GM20431 (cell line): ENCODE results near the gene PMEL.
"Not testable (repeated sequence)": the region's sequence is repeated elsewhere in the genome, so short reads cannot be mapped to it uniquely, and the experiment has no call there.

Experiments
- in situ Hi-C: fragments of 300-500 bp; cut with MseI, MboI; formaldehyde crosslinking; loops from one replicate; pipeline ENCODE4 v1.15.0; 2020; ENCODE audit warnings: low sequenced_read_pairs; ENCODE audit not compliant: unreplicated experiment

The PMEL gene

DNA sequence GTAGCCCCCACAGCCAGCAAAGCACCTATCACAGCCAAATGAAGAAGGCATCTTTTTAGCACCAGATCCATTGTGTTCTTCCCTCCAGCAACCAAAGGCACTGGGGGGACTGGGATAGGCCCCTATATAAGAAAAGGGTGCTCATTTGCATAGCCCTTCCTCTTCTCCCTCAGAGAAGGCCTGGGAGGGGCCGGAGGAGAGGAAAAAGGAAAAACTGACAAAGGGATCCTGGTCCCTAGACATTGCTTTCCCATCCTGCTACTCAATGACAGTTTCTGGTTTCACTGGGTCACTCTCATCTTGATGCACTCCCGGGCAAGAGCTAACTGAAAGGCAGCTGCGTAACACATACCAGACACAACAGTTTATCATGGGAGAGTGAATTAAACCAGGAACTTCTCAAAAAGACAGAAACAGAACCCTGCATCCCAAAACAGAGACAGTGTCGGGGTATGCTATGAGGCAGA lies at the start of gene PMEL:
Gene PMEL (minus strand): TSS at position 102 of the 467 bp plus-strand sequence. CDS start 31 bp downstream, at position 71.
- in situ Hi-C loops, result no loop called here

DNA sequence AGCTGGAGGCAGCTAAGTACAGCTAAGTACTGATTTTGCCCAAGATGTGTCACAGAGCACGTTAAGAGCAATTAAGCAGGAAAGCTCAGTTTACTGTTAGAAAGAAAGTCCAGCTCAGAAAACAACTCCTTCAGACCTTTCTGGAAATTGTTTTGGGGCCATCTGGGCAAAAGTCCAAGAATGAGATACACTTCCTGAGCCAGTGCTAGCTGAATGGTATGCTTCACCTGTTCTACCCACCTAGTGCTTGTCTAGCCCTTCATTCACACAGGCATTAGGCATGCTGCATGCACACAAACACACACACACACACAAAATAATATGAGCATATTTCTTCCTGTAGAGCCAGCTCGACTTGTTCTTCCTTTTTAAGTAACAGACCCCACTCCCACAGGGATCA lies 48.4 kb upstream of the PMEL start:
- in situ Hi-C loops, result no loop called here

DNA sequence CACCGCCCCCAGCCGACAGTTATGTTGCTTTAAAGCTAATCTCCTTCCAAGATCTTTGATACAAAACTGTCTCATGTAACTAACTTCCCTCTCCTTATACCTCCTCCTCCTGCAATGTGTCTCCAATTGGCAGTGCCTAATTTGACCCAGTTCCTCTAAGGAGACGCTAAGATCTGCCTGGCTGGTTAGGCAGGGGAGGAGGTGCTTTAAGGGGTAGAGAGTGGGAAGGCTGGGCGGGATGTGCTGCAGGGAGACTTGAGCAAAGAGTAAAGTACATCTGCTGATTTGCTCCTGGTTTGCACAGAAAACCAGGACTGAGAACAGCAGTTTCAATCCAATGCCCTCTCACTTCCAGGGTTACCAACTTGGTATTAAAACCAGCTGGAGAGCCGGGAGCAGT lies 47.6 kb upstream of the PMEL start:
- in situ Hi-C loops, result no loop called here

DNA sequence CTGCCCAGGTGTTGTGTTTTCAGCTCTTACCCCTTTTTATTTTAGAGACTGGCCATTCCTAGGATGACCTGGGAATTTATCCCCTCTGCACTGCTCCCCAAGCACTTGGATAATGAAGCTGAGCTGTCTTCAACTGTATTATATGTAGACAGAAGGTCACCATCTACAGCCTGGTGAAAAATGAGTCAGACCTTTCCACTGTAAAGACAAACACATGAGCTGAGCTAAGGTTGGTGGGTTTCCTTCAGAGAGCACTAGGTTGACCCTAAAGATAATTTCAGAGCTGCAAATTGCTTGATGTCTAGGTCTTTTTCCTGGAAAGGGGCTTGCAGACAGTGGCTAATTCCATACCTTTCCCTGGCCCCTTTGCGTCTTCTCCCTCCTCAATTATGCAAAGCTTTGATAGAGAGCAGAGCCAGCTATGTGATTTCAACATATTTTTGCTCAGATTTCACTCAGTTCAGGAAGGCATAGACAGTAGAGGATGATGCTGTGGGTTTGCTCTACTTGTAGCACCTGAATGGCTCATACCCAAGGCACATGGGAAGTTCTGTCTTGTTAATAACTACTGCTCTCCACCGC lies 45.8 kb upstream of the PMEL start:
- in situ Hi-C loops, result no loop called here

DNA sequence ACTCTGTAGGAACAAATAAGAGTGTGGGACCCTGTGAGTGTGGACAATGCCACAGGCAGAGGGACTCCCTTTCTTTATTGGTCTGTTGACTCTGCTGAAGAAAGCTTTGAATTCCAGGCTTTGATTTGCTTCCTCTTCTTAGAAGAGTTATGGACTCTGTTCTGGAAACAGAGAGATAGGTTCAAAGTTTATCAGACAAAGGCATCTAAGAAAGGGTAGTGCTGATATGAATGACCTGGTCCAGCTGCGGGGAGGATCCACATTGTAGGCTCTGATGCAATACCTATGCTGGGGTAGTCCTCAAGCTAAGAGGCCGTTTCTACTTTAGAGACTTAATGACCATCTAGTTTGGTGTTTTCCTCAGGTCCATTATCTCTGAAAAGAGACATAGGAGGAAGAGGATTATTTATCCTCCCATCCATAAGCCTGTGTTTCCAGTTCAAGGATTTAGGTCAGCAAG lies 44.3 kb upstream of the PMEL start:
- in situ Hi-C loops, result no loop called here

DNA sequence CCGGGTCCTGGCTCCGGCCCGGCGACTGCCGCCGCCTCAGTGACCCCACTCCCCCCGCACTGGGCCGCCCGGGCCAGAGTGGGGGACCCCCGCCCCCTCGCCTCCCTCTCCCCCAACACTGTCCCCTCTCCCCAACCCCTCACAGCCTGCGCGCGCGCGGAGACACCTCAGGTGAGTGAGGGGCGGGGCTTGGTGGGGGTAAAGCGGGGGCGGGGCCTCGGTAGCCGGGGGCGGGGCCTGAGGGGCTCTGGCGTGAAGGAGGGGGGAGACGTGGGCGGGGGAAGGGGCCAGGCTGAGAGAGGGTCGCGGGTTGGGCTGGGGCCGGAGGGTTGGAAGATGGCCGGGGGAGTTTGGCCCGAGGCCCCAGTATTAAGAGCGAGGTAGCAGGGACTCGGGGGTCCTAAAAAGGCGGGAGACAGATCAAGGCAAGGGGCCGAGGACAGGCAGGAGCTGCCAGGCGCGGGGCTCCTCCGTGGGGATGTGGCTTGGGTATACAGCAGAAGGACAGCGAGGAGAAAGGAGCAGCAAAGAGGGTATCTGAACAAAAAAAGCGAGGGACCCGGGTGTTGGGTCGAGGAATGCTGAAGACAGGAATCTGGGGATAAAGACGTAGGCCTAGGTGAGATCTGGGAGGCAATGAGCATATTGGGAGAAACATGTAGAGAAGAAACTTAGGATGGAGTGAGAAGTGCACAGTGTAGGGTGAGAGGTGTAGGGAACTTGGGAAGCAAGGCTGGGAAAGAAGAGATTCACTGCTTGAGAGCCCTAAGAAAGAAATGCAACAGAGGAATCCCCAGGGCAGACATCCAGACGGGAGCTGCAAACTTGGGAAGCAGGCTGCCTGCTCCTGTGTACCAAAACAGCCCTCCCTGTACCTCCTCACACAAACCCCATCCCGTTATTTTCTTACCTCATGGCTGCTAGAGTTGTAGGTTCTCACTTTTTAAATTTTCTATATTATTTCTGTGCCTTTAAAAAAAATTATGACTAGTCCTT lies 42.0 kb upstream of the PMEL start:
- in situ Hi-C loops, result no loop called here

DNA sequence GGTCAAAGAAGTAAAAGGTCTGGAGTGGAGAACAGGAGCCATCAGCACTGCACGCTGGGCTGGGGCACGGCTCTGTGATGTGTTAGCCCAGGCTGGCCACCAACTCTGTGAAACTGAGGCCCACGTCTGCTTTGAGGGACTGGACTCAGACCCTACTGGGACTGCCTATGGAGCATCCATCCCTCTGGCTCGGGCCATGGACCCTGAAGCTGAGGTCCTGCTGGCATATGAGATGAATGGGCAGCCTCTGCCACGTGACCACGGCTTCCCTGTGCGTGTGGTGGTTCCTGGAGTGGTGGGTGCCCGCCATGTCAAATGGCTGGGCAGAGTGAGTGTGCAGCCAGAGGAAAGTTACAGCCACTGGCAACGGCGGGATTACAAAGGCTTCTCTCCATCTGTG lies 38.4 kb upstream of the PMEL start:
- in situ Hi-C loops, result no loop called here

DNA sequence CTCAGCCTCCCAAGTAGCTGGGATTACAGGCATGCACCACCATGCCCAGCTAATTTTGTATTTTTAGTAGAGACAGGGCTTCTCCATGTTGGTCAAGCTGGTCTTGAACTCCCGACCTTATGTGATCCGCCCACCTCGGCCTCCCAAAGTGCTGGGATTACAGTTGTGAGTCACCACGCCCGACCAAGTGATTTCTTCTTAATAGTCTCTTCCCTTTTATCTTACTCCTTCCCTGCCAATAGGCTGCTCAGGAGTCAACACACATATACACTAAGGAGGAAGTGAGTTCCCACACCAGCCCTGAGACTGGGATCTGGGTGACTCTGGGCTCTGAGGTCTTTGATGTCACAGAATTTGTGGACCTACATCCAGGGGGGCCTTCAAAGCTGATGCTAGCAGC lies 37.5 kb upstream of the PMEL start:
- in situ Hi-C loops, result not testable (repeated sequence)

DNA sequence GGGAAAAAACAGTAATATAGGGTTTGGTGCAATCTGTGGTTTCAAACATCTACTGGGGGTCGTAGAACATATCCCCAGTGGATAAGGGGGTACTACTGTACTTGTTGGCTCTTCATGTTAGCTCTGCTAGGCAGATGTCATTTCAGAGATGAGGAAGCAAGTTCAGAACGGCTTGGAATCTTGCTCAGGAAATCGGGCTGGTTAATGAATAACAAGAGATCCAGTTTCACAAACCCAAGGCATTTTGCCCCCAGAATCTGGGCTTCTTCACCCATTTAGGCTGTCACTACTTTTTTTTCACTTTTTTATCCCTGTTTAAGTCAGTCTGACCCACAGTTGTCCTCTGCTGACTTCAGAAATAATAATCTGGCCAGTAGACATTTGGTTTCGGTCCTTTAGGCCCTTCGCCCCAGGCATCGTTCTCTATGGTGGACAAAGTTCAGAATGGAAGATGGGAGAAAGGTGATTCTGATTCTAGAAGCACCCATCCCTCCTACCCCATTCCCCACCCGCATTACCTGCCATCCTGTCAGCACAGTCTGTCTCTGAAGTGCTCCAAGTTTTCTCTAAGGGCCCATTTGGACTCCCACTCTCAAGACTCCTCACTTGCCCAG lies 35.8 kb upstream of the PMEL start:
- in situ Hi-C loops, result no loop called here

DNA sequence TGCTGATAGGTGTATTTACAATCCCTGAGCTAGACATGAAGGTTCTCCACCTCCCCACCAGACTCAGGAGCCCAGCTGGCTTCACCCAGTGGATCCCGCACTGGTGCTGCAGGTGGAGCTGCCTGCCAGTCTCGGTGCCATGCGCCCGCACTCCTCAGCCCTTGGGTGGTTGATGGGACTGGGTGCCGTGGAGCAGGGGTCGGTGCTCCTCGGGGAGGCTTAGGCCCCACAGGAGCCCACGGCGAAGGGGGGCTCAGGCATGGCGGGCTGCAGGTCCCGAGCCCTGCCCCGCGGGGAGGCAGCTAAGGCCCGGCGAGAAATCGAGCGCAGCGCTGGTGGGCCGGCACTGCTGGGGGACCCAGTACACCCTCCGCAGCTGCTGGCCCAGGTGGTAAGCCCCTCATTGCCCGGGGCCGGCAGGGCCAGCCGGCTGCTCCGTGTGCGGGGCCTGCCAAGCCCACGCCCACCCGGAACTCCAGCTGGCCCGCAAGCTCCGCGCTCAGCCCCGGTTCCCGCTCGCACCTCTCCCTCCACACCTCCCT lies 34.2 kb upstream of the PMEL start:
- in situ Hi-C loops, result not testable (repeated sequence)

DNA sequence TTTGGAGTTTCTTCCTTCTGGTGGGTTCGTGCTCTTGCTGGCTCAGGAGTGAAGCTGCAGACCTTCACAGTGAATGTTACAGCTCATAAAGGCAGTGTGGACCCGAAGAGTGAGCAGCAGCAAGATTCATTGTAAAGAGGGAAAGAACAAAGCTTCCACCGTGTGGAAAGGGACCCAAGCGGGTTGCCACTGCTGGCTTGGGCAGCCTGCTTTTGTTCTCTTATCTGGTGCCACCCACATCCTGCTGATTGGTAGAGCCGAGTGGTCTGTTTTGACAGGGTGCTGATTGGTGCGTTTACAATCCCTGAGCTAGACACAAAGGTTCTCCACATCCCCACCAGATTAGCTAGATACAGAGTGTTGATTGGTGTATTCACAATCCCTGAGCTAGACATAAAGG lies 33.7 kb upstream of the PMEL start:
- in situ Hi-C loops, result not testable (repeated sequence)

DNA sequence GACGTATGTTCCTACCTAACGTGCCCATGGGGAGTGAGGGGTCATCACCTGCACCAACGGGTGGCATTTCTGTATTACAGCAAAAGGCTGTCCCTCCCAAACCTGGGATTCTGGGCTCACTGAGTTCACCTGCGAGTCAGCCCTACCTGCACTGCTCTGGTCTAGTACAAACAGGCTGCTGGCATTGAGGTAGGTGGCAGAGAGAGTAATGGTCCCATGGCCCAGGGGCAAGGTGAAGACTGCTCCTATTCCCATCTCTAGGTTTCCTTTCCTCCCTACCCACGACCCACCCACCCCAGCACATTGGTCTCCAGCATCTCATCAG lies 31.7 kb upstream of the PMEL start:
- in situ Hi-C loops, result no loop called here

DNA sequence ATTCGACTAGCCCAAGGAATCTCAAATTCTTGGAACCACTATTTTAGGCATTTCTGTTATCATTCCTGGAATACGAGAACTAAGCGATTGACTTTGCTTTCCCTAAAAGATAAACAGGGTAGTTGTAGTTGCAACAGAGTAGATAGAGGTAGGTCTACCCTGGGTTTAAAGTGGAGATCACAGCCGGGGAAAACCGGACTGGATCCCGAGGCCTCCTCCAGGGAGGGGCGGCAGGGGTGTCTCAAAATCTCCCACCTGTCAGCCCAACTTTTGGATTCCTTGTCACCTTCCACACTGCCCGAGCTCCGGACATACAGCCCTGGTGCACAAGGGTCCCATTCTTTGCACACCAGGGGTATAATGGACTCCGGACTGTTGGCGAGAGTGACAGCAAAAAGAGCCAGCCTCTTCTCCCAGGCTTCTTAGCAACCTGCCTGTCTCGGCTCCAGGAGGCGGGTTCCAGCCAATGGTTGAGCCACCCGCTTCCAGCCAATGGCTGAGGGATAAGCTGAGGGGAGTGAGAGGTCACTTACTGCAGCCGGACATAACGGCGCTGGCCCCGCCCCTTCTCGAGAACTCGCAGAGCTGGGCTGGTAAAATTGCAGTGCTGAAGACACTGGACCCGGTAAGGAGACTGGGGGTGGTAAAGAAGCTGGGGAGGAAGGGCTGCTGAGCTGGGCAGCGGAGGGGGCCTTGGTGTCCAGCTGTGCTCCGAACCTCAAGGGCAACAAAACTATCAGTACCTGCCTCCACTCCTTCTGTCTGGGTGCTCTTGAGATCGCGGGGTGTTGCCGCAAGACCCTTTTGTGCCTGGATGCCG lies 31.1 kb upstream of the PMEL start, which contains the start of gene SUOX:
Gene SUOX (plus strand): TSS at position 562 of the 820 bp plus-strand sequence. CDS start 4,946 bp downstream, outside the sequence.
- in situ Hi-C loops, result no loop called here

DNA sequence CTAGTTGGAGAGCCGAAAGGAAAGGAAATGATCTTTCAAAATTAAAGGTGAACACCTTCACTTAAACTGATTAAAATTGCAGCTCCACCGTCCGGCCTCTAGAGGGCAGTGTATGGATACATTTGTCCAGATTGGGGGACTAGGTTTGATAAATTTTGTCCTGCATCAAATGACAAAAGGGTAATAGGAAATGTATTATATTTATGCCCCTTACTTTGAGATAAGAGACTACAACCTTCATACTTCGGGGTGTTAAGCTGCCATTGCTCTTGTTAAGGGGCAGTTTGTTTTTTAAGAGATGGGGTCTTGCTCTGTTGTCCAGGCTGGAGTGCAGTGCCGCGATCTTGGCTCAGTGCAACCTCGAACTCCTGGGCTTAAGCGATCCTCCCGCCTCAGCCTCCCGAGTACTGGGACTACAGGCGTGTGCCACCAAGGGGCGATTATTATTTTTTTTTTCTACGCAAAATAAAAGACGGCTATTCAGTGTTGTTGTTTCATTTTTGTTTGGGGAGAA lies 30.4 kb upstream of the PMEL start:
- in situ Hi-C loops, result no loop called here

DNA sequence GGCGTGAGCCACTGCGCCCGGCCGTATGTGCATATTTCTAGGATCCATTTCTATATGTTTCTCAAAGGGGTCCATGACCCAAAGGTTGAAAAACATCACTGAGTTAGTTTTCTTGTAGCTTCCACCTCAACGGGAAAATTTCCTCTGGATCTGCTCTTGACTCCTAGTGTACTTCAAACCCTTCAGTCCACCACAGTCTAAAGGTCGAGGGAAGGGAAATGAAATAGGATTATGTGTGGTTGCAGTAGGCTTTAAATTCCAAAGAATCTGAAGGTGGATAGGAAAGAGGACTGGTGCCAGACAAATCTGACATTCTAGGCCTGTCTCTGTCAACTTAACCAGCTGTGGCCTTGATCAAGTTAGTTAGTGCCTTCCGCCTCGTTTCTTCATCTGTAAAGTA lies 29.5 kb upstream of the PMEL start:
- in situ Hi-C loops, result no loop called here

DNA sequence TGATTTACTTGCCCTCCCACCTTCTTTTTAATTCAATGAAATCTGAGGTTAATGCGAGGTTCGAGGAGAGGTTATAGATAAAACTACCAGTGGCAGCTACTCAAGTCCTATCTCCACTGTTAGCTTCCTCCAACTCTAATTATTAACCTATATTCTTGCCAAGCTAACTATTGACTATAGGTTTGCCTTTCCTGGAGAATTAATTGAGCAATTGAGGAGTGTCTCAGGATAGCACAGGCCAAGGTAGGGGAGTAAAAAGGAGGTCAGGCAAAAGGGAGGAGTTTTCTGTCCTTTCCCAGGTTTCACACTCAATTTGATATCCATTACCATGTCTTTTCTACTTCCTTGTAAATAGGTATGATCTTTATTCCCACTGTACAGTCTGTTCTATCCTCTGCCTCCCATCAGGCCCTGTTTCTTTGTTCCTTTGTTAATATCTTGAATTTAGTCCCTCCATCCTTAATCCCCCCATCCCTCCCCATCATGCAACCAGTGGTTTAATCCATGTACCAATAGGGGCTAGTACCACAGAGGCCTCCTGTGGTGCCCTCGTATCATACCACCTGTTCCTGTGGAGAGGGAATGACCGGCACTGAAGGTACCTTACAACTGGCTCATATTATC lies 27.5 kb upstream of the PMEL start:
- in situ Hi-C loops, result no loop called here

DNA sequence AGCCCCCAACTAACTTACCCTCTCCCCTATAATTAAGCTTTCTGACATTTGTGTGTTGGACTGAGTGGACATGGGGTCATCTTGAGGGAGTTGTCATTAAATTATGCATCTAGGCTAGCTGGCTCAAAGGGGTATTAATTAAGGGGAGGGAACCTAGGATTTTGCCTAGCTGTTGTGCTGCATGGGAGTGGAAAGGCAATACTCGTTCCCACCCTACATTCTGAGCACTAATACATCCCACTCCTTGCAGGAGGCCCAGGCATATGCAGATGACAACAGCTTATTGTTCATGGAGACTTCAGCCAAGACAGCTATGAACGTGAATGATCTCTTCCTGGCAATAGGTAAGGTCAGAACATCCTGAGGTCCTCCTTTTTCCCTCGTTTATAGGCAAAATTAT lies 25.3 kb upstream of the PMEL start:
- in situ Hi-C loops, result no loop called here

DNA sequence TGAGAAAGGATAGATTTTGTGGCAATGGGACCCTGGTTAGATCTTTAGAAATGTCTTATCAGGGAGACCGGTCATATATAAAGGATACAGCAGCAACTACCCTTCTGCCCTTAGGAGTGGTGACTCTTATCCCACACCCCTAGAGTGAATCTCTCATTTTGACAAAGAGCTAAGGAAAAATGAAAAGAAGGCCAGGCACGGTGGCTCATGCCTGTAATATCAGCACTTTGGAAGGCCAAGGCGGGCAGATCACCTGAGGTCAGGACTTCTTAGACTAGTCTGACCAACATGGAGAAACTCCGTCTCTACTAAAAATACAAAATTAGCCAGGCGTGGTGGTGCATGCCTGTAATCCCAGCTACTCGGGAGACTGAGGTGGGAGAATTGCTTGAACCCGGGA lies 20.1 kb upstream of the PMEL start:
- in situ Hi-C loops, result not testable (repeated sequence)

DNA sequence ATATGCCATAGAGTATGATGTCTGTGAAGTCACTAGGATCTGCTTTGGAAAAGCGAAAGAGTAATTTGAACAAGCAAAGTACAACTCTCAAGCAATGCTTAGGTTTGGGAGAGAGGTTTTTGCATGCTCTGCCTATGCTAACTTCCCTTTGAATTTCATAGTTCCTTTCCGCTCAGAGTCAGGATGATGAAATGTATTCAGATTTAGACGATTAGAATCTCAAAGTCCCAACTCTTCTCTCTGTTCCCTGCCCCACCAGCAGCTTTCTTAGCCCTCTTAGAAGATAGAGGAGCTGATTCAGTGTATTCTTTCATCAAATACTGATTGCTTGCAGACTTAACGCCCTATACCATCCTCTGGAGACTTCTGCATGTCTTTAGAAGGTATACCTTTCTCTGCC lies 19.5 kb upstream of the PMEL start:
- in situ Hi-C loops, result no loop called here
